Hepatic stellate cell (primary cell): ENCODE results near the gene CNPY1.
"Not testable (repeated sequence)": the region's sequence is repeated elsewhere in the genome, so short reads cannot be mapped to it uniquely, and the experiment has no call there.

Experiments used
- DNase-seq: peaks from one replicate; pipeline ENCODE4 v3.0.0; 2011; ENCODE audit warnings: low spot score

CNPY1 gene

GRCh38 chr7:155546449-155546848, at the start of gene CNPY1:
Gene CNPY1 (minus strand): TSS chr7:155546559. CDS start chr7:155545929, 630 bp downstream.
- not testable (repeated sequence) for DNase-seq

DNA sequence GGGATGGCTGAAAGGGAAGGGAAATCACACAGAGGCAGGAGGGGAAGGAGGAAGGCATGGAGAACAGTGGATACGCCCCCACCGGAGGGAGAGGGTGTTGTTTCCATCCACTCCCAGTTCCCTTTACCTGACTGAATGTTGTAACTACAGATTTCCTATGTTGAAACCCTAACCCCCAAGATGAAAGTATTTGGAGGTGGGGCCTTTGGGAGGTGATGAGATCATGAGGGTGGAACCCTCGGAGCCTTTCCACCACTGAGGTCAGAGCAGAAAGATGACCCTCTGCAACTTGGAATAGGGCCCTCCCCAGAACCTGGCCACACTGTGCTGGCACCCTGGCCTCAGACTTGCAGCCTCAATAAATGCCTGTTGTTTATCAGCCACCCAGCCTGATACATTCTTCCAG, 48.6 kb upstream of the CNPY1 start:
- DNase-seq, result no peak

DNA sequence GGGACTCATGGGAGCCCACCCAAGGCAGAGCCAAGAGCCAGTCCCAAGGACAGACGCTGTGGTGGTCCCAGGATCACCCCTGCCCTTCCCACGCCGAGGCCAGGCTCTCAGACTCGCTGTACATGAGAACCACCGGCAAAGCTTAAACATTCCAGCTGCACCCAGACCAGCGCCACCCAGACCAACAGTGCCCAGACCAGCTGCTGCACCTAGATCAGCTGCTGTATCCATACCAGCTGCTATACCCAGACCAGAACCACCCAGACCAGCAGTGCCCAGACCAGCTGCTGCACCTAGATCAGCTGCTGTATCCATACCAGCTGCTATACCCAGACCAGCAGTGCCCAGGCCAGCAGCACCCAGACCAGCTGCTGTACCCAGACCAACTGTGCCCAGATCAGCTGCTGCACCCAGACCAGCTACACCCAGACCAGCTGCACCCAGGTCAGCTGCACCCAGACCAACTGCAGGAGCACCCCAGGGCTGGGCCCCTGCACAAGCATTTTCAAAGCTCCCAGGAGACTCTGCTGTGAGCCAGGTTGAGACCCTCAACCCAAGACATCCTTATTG, 47.9 kb upstream of the CNPY1 start:
- no peak for DNase-seq

DNA sequence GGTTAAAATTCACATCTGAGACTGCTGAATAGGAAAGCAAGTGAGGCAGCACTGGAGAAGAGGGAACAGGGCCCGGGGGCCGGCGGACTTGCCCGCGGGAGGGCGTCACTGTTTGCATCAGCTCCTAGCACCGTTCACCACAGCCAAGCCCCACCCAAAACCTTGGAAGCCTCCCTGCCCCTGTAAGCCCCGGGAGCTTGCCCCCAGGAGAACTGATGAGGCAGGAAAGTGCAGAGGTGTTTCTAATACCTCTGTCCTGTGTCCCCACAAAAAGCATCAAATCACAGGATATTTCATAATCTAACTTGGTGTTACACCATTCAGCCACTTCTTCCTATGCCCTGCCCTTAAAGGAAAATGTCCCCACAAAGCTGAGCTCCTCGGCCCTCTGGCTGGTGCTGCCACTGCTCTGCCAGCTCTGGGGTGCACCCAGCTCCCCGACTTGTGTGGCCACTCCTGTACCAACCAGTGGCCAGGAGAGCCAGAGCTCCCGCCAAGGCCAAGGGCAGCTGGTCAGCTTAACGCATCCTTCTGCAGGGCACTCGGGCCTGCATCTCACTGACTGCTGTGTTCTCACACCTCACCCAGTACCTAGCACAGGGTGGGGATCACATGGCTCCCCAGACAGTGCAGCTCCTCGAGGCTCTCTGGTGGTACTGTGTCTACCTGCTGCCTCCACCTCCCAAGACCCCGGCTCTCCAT, 47.3 kb upstream of the CNPY1 start:
- DNase-seq, result no peak

DNA sequence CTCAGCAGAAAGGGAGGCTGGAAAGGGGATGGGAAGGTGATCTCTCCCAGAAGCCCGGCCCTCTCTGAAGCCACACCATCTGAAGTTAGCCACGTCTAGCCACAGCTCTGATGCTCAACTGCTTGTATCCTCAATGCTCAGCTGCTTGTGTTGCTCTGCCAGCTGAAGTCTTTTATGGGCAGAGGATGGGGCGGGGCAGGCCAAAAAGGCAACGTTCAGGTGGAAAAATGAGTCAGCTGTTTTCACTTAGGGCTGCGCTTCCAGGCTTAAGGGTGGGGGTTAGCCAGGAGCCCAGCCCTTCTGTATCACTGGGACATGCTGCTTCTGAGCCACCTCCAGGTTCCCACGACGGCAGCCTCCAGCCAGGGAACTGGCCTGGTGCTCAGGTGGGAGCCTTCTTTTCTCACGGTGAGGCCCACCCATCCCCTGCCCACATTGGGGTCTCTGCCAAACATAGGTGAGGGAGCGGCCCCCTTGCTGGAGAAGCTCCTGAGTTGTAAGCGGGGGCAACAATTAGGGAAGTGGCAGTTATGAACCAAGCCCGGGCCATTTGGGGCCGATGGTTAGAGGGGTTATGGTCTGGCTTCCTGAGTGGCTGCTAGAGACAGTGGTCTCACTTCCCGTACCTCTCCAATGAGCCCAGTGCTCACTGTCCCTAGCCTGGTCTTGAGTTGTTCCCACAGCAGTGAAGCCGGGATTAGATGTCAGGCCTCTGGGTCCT, 44.9 kb upstream of the CNPY1 start:
- no peak for DNase-seq

- DNase-seq, result no peak
Measured at GRCh38 chr7:155590215-155591018, 44.1 kb upstream of the CNPY1 start.

DNA sequence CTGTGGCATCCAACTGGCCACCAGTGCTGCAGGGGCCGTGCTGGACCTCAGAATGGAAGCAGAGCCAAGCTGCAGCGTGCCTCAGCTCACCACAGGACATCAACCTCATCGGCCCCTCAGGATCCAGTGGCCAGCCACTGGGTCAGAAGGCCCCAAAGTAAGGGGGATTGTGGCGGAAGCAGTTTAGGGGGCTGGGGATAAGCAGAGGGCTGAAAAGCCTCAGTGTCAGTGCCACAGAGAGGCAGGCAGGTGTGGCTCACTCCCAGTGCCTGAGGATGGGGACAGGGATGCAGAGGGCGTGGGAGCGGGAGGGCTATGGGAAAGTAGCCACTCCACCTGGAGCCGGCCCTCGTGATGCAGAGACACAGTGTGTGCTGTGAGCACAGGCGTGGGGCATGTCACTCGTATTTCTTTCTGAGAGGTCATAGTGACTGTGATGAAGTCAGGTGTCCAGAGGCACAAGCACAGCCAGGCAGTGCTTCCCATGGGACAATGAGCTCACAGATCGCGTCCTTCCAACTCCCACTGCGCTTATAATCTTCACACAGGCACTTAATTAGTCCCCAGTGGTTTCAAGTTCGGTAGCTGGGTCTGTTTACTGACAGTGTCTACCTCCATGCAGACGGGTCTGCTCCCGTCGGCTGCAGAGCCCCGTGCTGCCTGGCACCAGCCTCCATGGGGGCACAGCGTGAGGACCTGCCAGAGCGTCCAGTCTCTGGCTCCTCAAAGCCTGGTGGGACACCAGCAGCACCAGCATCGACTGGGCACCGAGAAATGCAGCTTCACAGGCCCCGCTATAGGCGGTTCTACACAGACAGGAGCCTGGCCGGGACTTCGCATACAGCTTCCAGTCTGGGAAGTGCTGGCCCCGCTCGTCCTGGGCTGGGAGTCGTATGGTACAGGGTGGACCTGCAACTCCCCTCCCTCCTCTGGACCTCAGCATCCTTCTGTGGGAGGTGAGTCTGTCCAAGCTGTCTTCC, 42.9 kb upstream of the CNPY1 start:
- no peak for DNase-seq

DNA sequence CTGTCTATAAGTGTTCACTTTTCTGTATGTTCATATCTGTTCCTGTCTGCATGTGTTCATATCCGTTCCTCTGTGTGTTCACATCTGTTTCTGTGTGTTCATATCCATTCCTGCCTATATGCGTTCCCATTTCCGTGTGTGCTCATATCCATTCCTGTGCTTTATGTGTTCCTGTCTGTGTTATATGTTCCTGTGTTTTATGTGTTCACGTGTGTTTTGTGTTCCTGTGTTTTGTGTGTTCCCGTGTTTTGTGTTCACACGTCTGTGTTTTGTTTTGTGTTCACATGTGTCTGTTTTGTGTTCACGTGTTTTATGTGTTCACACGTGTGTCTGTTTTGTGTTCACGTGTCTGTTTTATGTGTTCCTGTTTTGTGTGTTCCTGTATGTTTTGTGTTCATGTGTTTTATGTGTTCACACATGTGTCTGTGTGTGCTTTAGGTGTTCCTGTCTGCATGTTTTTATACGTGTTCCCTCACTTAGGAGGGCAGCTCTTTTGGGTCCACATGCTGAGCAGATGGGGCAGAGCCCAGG, 42.2 kb upstream of the CNPY1 start:
- DNase-seq, result no peak

DNA sequence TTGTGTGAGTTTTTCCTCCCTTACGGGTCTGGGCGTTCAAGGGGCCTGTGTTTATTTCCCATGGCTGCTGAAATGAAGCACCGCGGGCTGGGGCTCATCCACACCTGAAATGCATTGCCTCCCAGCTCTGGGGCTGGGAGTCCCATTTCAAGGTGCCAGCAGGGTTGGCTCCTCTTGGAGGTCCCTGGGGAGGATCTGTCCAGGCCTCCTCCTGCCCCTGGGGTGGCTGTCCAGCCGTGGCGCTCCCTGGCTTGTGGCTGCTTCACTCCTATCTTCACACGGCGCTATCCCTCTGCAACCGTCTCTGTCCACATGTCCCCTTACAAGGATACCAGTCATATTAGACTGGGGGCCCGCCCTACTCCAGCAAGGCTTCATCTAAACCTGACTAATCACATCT, 41.1 kb upstream of the CNPY1 start:
- no peak for DNase-seq

GRCh38 chr7:155586843-155587440, 40.6 kb upstream of the CNPY1 start:
- DNase-seq, result no peak

- DNase-seq, result no peak
Measured at GRCh38 chr7:155585951-155586350, 39.6 kb upstream of the CNPY1 start.

DNA sequence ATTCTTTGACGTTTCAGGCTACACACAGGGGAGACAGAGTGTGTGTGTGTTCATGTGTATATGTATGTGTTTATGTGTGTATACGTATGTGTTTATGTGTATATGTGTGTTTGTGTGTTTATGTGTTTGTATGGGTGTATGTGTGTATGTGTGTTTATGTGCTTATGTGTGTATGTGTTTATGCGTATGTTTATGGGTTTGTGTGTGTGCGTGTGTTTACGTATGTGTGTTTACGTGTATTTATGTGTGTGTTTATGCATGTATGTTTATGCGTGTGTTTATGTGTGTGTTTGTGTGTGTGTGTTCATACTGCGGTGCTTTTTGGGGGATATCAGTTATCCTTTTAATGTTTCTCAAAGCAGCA, 39.2 kb upstream of the CNPY1 start:
- DNase-seq, result no peak

DNA sequence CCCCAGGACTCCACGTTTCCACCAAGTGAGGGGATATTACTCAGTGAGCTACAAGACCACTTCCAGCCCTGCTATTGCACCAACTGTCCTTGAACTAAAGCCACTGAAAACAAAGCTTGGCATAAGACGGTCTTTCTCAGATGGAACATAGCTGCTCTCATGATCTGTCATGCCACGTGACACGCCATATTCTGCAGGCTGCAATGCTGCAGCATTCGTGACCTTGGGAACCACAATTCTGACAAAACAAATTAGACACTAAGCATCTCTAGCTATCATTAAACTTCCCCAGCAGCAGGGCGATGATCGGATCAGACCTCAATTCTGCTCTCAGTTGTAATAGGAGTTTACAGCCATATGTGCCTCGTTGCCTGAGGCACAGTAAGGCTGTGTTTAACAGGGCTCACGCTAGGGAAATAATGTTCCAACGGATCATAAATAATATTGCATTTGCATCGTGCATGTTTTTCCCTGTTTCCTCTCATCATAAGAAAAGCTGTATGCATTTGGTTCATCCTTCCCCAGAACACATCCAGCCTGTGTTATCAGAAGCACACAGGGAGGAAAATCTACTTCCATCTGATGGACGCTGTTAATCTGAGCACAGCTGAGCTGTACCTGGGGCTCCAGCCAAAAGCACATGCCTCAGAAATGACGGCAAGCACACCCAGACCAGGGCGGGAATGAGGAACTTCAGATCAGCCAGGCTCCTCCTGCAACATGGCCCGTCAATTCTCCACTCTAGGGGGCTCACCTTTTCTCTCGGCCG, 38.6 kb upstream of the CNPY1 start:
- DNase-seq, result no peak

DNA sequence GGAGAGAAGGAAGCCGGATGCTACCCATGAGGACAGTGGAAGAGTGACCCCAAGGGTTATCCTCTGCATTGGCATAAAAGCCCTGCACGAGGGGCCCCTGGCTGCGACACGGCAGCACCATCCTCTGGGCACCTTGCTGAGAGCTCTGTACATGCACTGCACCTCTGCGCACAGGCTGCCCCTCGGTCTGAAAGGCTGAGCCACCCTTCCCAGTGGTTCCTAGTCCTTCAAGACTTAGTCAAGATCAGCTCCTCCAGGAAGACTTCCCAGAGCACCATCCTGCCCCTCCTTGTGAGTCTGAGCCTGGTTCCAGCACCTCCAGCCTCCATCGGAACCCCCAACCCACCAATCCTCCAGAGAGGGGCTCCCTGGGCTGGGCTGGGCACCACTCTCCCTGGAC, 37.9 kb upstream of the CNPY1 start:
- no peak for DNase-seq

DNA sequence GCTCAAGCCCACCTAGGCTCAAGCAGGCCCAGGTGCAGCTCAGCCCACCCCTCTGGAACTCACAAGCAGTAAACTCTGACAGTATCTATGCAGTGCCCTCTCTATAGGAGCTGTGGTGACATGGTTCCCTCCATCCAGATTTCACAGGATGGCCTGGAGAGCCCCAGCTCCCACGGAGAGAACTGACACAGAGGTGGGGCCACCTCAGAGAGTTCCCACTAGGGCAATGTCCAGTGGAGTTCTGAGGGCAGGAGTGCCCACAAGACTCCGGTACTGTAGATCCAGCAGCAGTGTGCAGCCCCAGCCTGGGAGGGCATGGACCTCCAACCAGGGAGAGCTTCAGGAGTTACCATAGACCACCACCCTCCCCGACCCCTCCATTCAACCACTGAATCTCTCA, 37.3 kb upstream of the CNPY1 start:
- no peak for DNase-seq

GRCh38 chr7:155581954-155582353, 35.6 kb upstream of the CNPY1 start:
- no peak for DNase-seq

DNA sequence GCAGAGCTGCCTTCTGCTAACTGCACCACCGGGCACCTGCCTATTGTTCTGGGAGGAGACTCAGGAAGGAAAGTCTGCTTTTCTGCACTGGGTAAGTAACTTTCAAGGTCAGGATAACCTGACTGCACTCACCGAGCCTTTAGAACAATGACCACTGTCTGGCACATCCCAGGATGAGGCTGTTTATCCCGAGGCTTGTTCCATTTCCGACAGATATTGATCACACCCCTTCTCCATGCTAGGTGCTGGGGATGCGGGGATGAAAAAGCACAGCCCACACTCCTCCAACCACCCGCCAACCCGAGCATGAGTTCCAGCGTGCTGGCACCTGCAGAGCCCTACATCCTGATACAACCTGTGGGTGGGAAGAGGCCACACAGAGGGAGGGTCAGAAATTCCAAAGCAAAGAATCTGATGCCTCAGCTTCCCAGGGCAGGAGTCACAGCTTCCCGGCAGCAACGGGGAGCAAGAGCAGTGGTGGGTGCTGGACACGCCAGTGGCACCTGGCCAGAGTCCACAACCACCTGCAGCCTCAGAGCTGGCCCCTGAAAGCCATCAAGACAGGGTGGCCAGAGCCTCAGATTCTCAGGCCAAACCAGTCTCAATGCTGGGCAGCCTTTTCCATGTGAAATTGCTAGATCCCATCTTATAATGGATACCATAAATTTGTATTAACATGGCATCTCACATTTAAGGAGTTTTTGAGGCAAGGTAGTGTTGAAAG, 34.9 kb upstream of the CNPY1 start:
- DNase-seq, result no peak

DNA sequence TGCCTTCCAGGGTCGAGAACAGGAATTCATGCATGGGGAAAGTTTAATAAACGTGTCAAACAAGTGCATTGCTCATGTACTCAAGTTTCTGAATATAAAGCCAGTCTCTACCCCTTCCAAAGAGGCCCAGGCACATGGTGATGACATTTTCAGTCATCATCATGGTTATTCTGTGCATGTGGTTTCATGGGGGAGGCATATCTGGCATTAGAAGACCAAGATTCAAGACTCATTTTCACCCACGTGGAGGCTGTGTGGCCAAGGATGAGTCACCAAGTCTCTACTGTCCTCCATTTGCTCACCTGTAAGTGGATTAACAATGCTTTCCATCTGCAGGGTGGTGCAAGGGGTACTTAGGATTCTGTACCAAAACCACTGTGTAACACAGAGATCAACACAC, 34.0 kb upstream of the CNPY1 start:
- DNase-seq, result no peak

- no peak for DNase-seq
Measured at GRCh38 chr7:155579565-155579964, 33.2 kb upstream of the CNPY1 start.
